SK-N-SH (cell line): ENCODE measurements around the gene TERF2IP. TPM values are rescaled to one million over a fixed set of nuclear protein-coding genes. Genes with fewer than 3 reads are reported as not detected.

Experiments used
- CTCF ChIA-PET: fragments of 300-600, 350-600 bp; formaldehyde crosslinking; extraction: SDS; loops from one replicate; lab custom pipeline; 2021; lab: Yijun Ruan, JAX
- POLR2A ChIA-PET: fragments of 350-600 bp; sonication (Branson Sonifier 250); formaldehyde crosslinking; extraction: SDS; loops from one replicate; lab custom pipeline; 2020; ENCODE audit warnings: antibody characterized with exemption, inconsistent platforms; lab: Yijun Ruan, JAX
- DNase-seq: peaks from one replicate; pipeline ENCODE4 v3.0.0; 2012
- H2AFZ ChIP-seq: fragments of 200-600 bp; sonication (generic); 2 replicates; pipeline ENCODE4 v1.8.1; 2016; ENCODE audit warnings: antibody characterized with exemption, mild to moderate bottlenecking, low read depth
- H3F3A ChIP-seq: fragments of 200-600 bp; sonication (generic); replicated peaks from 2 replicates; pipeline ENCODE3; 2016; ENCODE audit warnings: antibody characterized with exemption, mild to moderate bottlenecking; ENCODE audit not compliant: insufficient read depth
- H3K27ac ChIP-seq, 2 experiments: fragments of 200-500 bp in 1 of 2; fragments of 200-600 bp in 1 of 2; sonication (Bioruptor generic) in 1 of 2; sonication (generic), shearing (Covaris generic) in 1 of 2; 2 replicates each; pipeline versions ENCODE4 v1.5.1 to v1.6.1; 2014 to 2016; ENCODE audit warnings: low read depth in 2 of 2, inconsistent platforms in 1 of 2, low read length in 1 of 2, mild to moderate bottlenecking in 1 of 2, mixed read lengths in 1 of 2
- H3K27me3 ChIP-seq: fragments of 200-600 bp; sonication (generic), shearing (Covaris generic); 2 replicates; pipeline ENCODE4 v1.6.1; 2016; ENCODE audit warnings: mixed run types; ENCODE audit not compliant: insufficient read depth
- H3K36me3 ChIP-seq, 2 experiments: fragments of 200-500 bp in 1 of 2; fragments of 200-600 bp in 1 of 2; sonication (Bioruptor generic) in 1 of 2; sonication (generic) in 1 of 2; replicated peaks in 1 of 2; 2 replicates each; pipeline versions ENCODE3 to v1.5.1; 2014 to 2016; ENCODE audit warnings: low read length in 1 of 2, mild to moderate bottlenecking in 1 of 2; ENCODE audit not compliant: insufficient read depth in 2 of 2, control insufficient read depth in 1 of 2
- H3K4me1 ChIP-seq, 2 experiments: fragments of 200-500 bp in 1 of 2; fragments of 200-600 bp in 1 of 2; sonication (Bioruptor generic) in 1 of 2; sonication (generic), shearing (Covaris generic) in 1 of 2; 2 replicates each; pipeline versions ENCODE4 v1.5.1 to v1.6.1; 2014 to 2016; ENCODE audit warnings: low read depth in 1 of 2, low read length in 1 of 2, mixed run types in 1 of 2; ENCODE audit not compliant: insufficient read depth in 2 of 2, control insufficient read depth in 1 of 2
- H3K4me2 ChIP-seq: fragments of 200-600 bp; sonication (generic), shearing (Covaris generic); 2 replicates; pipeline ENCODE4 v1.6.1; 2017; ENCODE audit warnings: mixed run types
- H3K4me3 ChIP-seq, 2 experiments: fragments of 200-500 bp in 1 of 2; fragments of 200-600 bp in 1 of 2; sonication (Bioruptor generic) in 1 of 2; sonication (generic), shearing (Covaris generic) in 1 of 2; 2 replicates each; pipeline versions ENCODE4 v1.5.1 to v1.8.1; 2014 to 2016; ENCODE audit warnings: low read depth in 2 of 2, inconsistent platforms in 1 of 2, low read length in 1 of 2, mild to moderate bottlenecking in 1 of 2, mixed read lengths in 1 of 2, moderate library complexity in 1 of 2
- H3K79me2 ChIP-seq: fragments of 200-600 bp; sonication (generic); 2 replicates; pipeline ENCODE4 v1.8.1; 2017; ENCODE audit warnings: mild to moderate bottlenecking; ENCODE audit not compliant: insufficient read depth
- H3K9ac ChIP-seq: fragments of 200-600 bp; sonication (generic); 2 replicates; pipeline ENCODE4 v1.6.1; 2017; ENCODE audit warnings: mixed run types
- H3K9me2 ChIP-seq: fragments of 200-600 bp; sonication (generic); 2 replicates; pipeline ENCODE4 v1.6.1; 2017; ENCODE audit warnings: mixed run types
- H3K9me3 ChIP-seq: fragments of 200-600 bp; sonication (generic); 2 replicates; pipeline ENCODE4 v1.6.1; 2017; ENCODE audit warnings: mixed run types, mild to moderate bottlenecking, moderate library complexity
- H4K20me1 ChIP-seq: fragments of 200-600 bp; sonication (generic); 2 replicates; pipeline ENCODE4 v1.6.1; 2017; ENCODE audit warnings: mild to moderate bottlenecking, mixed run types; ENCODE audit not compliant: insufficient read depth
- CHD2 ChIP-seq: fragments of 150-350 bp; IDR thresholded peaks from 2 replicates; pipeline ENCODE4 v1.6.1; 2018; ENCODE audit warnings: low read length; ENCODE audit not compliant: partially characterized antibody
- CTCF ChIP-seq: fragments of 200-600 bp; sonication (generic); IDR thresholded peaks from 2 replicates; pipeline ENCODE4 v1.6.1; 2017; ENCODE audit warnings: antibody characterized with exemption, mild to moderate bottlenecking, moderate library complexity
- FOSL2 ChIP-seq: IDR thresholded peaks from 2 replicates; pipeline ENCODE4 v1.4.0; 2012; ENCODE audit warnings: low read depth, mild to moderate bottlenecking, moderate library complexity, borderline replicate concordance
- FOXJ3 ChIP-seq: sonication (generic); formaldehyde crosslinking; IDR thresholded peaks from 2 replicates; pipeline ENCODE4 v1.5.1; 2020; ENCODE audit warnings: mild to moderate bottlenecking, missing genetic modification reagents
- GATA2 ChIP-seq: sonication (generic); formaldehyde crosslinking; IDR thresholded peaks from 2 replicates; pipeline ENCODE4 v1.5.0; 2020; ENCODE audit warnings: mild to moderate bottlenecking, missing genetic modification reagents
- MAX ChIP-seq: IDR thresholded peaks from 2 replicates; pipeline ENCODE4 v1.4.0; 2012; ENCODE audit warnings: low read depth
- MXI1 ChIP-seq: IDR thresholded peaks from 2 replicates; pipeline ENCODE4 v1.6.1; 2012; ENCODE audit warnings: mild to moderate bottlenecking, low read depth, low read length, improper control_type of control experiment
- NFIC ChIP-seq: IDR thresholded peaks from 2 replicates; pipeline ENCODE4 v1.4.0; 2012; ENCODE audit warnings: borderline replicate concordance
- NRF1 ChIP-seq: IDR thresholded peaks from 2 replicates; pipeline ENCODE4 v1.6.1; 2012; ENCODE audit warnings: low read depth, mild to moderate bottlenecking, low read length
- POLR2AphosphoS5 ChIP-seq: IDR thresholded peaks from 2 replicates; pipeline ENCODE4 v1.6.1; 2012; ENCODE audit warnings: low read depth, low read length
- RCOR1 ChIP-seq: fragments of 150-350 bp; IDR thresholded peaks from 2 replicates; pipeline ENCODE4 v1.6.1; 2017; ENCODE audit warnings: antibody characterized with exemption, low read length
- REST ChIP-seq: IDR thresholded peaks from 2 replicates; pipeline ENCODE4 v1.6.1; 2012; ENCODE audit warnings: mild to moderate bottlenecking, low read depth, low read length, moderate library complexity
- SMC3 ChIP-seq: IDR thresholded peaks from 2 replicates; pipeline ENCODE4 v1.6.1; 2012; ENCODE audit warnings: low read depth, low read length, improper control_type of control experiment
- TCF12 ChIP-seq: IDR thresholded peaks from 2 replicates; pipeline ENCODE4 v1.4.0; 2012
- USF1 ChIP-seq: IDR thresholded peaks from 2 replicates; pipeline ENCODE4 v1.4.0; 2012; ENCODE audit warnings: low read depth, borderline replicate concordance
- USF2 ChIP-seq: fragments of 150-350 bp; IDR thresholded peaks from 2 replicates; pipeline ENCODE4 v1.6.1; 2017; ENCODE audit warnings: antibody characterized with exemption, low read length, low read depth, borderline replicate concordance
- YY1 ChIP-seq: IDR thresholded peaks from 2 replicates; pipeline ENCODE4 v1.4.0; 2012; ENCODE audit warnings: low read depth, mild to moderate bottlenecking
- ZBTB33 ChIP-seq: IDR thresholded peaks from 2 replicates; pipeline ENCODE4 v1.4.0; 2012; ENCODE audit warnings: low read depth, borderline replicate concordance
- WGBS: methylation state at CpG from one replicate; pipeline ENCODE4 v1.1.6; 2017; ENCODE audit warnings: low lambda C conversion rate; 5-methylcytosine and 5-hydroxymethylcytosine counted together
- polyA plus RNA-seq, 3 experiments: library from polyadenylated mRNA; depleted of rRNA; stranded (reverse); fragments of >200 nt; gene quantifications; 2 replicates each; pipeline ENCODE4 v1.2.3, GENCODE V29; 2012

TERF2IP gene
- polyA plus RNA-seq, 1 of the 3 experiments (the other 2 are of a cell fraction): 32.0 TPM

GRCh38 chr16:75644240-75645012 lies 3.1 kb upstream of the TERF2IP start:
- no peaks in the 10 kb centered on the region for H3K27me3 ChIP-seq
- H2AFZ ChIP-seq: no peak overlapping the region
- H3K79me2 ChIP-seq: peaks cover 85% of the 10 kb centered on the region
- no peak overlapping the region for H3K27ac ChIP-seq
- WGBS: 96% methylated on average over 6 of the region's 7 CpGs
- H4K20me1 ChIP-seq: peaks cover 26% of the 10 kb centered on the region
- ChIA-PET CTCF (interaction anchor here (0.6 kb wide), 2 partner anchors 23 to 126 kb away, joined by 3 read pairs; no protein-coding TSS in a partner anchor), POLR2A (no interaction called here)
- no peak overlapping the region for H3K4me3 ChIP-seq
- no peaks in the 10 kb centered on the region for H3K9me3 ChIP-seq
- no peaks in the 10 kb centered on the region for H3F3A ChIP-seq
- no peak overlapping the region for H3K4me2 ChIP-seq
- no peak overlapping the region for H3K9ac ChIP-seq
- TF ChIP-seq CHD2 (no peak), USF1 (no peak), NFIC (no peak), GATA2 (CRISPR knock-in tag) (no peak), NRF1 (no peak), YY1 (no peak), REST (no peak), TCF12 (no peak), RCOR1 (no peak), MXI1 (no peak), CTCF (no peak), FOSL2 (no peak), ZBTB33 (no peak), USF2 (no peak), FOXJ3 (CRISPR knock-in tag) (no peak), POLR2AphosphoS5 (no peak), MAX (no peak), SMC3 (no peak)
- DNase-seq: no peak
- H3K36me3 ChIP-seq: peaks cover 48 to 49% of the 10 kb centered on the region in 2 experiments
- peaks cover 6 to 9% of the 10 kb centered on the region in 2 experiments; a peak in 2 of 4 replicates for H3K4me1 ChIP-seq
- H3K9me2 ChIP-seq: no peaks in the 10 kb centered on the region
